ENCODE data around the gene ZAR1L. TPM values are rescaled to one million over a fixed set of nuclear protein-coding genes. Genes with fewer than 3 reads are reported as not detected.

ZAR1L gene
- total and polyA plus RNA-seq, 2 experiments from 2014 or later: 0.31 to 0.56 TPM

GRCh38 chr13:32334671-32335070 lies 19.5 kb upstream of the ZAR1L start:
- ATAC-seq: no peak
- Mint-ChIP-seq H3K36me3 (ENCODE audit: low read depth) (peaks cover 94% of the 10 kb centered on the region), H3K4me1 (peaks cover 5% of the 10 kb centered on the region; the same call in 2 of the 3 replicates)

More at GRCh38 chr13:32334671-32335070, 19.5 kb upstream of the ZAR1L start:
- Histone ChIP-seq H3K27me3 (ENCODE audit: insufficient read depth) (no peaks in the 10 kb centered on the region), H3K4me2 (no peak overlapping the region), H4K20me1 (replicated peaks; ENCODE audit: insufficient read depth) (no peaks in the 10 kb centered on the region), H3F3A (replicated peaks; ENCODE audit: low read depth) (no peaks in the 10 kb centered on the region), H3K4me1 (ENCODE audit: insufficient read depth) (0 out of 2 replicates have a peak, but pooled peaks cover 8% of the 10 kb centered on the region), H3K79me2 (replicated peaks; ENCODE audit: insufficient read depth) (no peaks in the 10 kb centered on the region; the same call in 1 of the 2 replicates), H2AFZ (no peak overlapping the region), H3K36me3 (ENCODE audit: insufficient read depth) (peaks cover 16% of the 10 kb centered on the region), H3K27ac (ENCODE audit: low read depth) (no peak overlapping the region), H3K4me3 (no peak overlapping the region), H3K9me2 (ENCODE audit: insufficient read depth) (no peaks in the 10 kb centered on the region)
- no peak for DNase-seq (ENCODE audit: low spot score)
- TF ChIP-seq CTCF (conservative IDR thresholded peaks at IDR 0.05; ENCODE audit: low read depth in 2 of 2) (no peak), NANOG (IDR thresholded peaks at IDR 0.05; ENCODE audit: borderline replicate concordance) (no peak), EZH2 (IDR thresholded peaks at IDR 0.05; ENCODE audit: low read depth, unreplicated experiment) (no peak), CREB1 (CRISPR knock-in tag; IDR thresholded peaks at IDR 0.05; ENCODE audit: low read depth) (no peak), ETS1 (IDR thresholded peaks at IDR 0.05) (no peak), ZNF114 (CRISPR knock-in tag; IDR thresholded peaks at IDR 0.05) (no peak), EZH2phosphoT487 (IDR thresholded peaks at IDR 0.05; ENCODE audit: unreplicated experiment) (no peak), JUNB (IDR thresholded peaks at IDR 0.05; ENCODE audit: unreplicated experiment) (no peak), STAT1 (IDR thresholded peaks at IDR 0.05; ENCODE audit: unreplicated experiment) (no peak), ZNF331 (CRISPR knock-in tag; IDR thresholded peaks at IDR 0.05; ENCODE audit: low read depth) (no peak), POLR2AphosphoS5 (IDR thresholded peaks at IDR 0.05; ENCODE audit: low read depth) (no peak), ZNF462 (CRISPR knock-in tag; IDR thresholded peaks at IDR 0.05) (no peak), REST (IDR thresholded peaks at IDR 0.05; ENCODE audit: unreplicated experiment) (no peak)
- H3K4me3 Mint-ChIP-seq: no peak overlapping the region
- no peak overlapping the region for H3K27ac Mint-ChIP-seq
- peaks cover 36% of the 10 kb centered on the region; the same call in 2 of the 3 replicates for H3K9me3 Mint-ChIP-seq
- H3K27me3 Mint-ChIP-seq (ENCODE audit: insufficient read depth, low read depth, poor library complexity): no peaks in the 10 kb centered on the region
